ENCODE data around the gene PVALEF. TPM values are rescaled to one million over a fixed set of nuclear protein-coding genes. Genes with fewer than 3 reads are reported as not detected.

The PVALEF gene
- total RNA-seq, 1 donor from 2014 or later, result not detected

DNA sequence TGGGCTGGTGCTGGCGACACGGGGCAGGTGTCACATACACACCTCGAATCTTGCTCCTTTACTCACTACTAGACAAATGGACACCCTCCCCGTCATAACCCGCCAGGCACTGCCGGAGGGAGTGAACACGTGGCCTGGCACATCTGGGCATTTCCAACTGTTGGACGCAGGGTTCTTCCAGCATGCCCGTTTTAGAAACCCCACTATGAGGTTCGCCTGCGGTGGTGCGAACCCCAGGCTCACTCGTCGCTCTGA, 64.3 kb downstream of the PVALEF start:
- H3K4me1 Mint-ChIP-seq (ENCODE audit: unreplicated experiment), result no peaks in the 10 kb centered on the region
- H3K27ac Mint-ChIP-seq (ENCODE audit: unreplicated experiment), result no peak overlapping the region

DNA sequence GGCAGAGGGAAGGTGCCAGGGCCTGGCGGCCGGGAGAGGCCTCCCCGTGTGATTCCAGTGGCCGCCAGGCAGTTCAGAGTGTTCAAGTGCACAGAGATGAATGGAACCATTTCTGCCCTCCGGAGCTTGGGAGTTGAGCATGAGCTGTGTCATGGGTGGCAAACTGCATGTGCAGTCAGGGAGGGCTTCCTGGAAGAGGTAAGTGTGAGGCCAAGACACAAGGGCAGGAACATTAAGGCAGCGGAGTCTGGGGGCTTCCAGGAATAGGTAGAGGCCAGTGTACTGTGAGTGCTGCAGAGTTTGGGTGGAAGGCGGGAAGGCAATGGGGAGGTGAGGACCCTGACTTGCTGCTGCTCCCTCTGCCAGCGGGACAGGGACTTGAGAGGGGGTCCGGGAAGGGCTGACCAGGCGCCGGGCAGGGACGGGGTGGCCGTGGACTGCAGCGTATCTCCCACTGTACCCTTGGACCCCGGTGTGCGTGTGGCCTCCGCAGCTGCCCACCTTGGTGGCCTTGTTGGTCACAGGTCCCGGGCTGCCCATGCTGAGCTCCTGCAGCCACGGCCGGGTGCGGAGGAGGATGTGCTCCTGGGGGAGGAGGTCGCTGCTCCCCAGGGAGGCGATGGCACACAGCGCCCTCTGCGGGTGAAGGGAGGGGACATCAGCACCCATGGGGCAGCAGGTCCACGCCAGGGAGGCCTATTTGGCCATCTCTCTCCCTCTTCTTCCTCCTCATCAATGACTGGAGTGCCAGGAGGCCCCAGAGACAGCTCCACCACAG, 64.9 kb downstream of the PVALEF start:
- Mint-ChIP-seq H3K27ac (ENCODE audit: unreplicated experiment) (no peak overlapping the region), H3K36me3 (ENCODE audit: unreplicated experiment) (peaks cover 20% of the 10 kb centered on the region), H3K27me3 (ENCODE audit: unreplicated experiment) (no peaks in the 10 kb centered on the region), H3K4me1 (ENCODE audit: unreplicated experiment) (no peaks in the 10 kb centered on the region), H3K4me3 (ENCODE audit: unreplicated experiment) (no peak overlapping the region), H3K9me3 (ENCODE audit: unreplicated experiment) (no peaks in the 10 kb centered on the region)
- no peak for DNase-seq (ENCODE audit: extremely low spot score, unreplicated experiment)
- TF ChIP-seq, protein P1, sequence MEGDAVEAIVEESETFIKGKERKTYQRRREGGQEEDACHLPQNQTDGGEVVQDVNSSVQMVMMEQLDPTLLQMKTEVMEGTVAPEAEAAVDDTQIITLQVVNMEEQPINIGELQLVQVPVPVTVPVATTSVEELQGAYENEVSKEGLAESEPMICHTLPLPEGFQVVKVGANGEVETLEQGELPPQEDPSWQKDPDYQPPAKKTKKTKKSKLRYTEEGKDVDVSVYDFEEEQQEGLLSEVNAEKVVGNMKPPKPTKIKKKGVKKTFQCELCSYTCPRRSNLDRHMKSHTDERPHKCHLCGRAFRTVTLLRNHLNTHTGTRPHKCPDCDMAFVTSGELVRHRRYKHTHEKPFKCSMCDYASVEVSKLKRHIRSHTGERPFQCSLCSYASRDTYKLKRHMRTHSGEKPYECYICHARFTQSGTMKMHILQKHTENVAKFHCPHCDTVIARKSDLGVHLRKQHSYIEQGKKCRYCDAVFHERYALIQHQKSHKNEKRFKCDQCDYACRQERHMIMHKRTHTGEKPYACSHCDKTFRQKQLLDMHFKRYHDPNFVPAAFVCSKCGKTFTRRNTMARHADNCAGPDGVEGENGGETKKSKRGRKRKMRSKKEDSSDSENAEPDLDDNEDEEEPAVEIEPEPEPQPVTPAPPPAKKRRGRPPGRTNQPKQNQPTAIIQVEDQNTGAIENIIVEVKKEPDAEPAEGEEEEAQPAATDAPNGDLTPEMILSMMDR (IDR thresholded peaks at IDR 0.05), result peak; percentile 34

More for the DNA sequence above, 64.3 kb downstream of the PVALEF start:
- H3K27me3 Mint-ChIP-seq (ENCODE audit: unreplicated experiment), result no peaks in the 10 kb centered on the region
- H3K4me3 Mint-ChIP-seq (ENCODE audit: unreplicated experiment), result no peak overlapping the region
- DNase-seq (ENCODE audit: extremely low spot score, unreplicated experiment), result no peak
- TF ChIP-seq, protein P1 (IDR thresholded peaks at IDR 0.05), result no peak
- peaks cover 20% of the 10 kb centered on the region for H3K36me3 Mint-ChIP-seq (ENCODE audit: unreplicated experiment)
- H3K9me3 Mint-ChIP-seq (ENCODE audit: unreplicated experiment), result no peaks in the 10 kb centered on the region

DNA sequence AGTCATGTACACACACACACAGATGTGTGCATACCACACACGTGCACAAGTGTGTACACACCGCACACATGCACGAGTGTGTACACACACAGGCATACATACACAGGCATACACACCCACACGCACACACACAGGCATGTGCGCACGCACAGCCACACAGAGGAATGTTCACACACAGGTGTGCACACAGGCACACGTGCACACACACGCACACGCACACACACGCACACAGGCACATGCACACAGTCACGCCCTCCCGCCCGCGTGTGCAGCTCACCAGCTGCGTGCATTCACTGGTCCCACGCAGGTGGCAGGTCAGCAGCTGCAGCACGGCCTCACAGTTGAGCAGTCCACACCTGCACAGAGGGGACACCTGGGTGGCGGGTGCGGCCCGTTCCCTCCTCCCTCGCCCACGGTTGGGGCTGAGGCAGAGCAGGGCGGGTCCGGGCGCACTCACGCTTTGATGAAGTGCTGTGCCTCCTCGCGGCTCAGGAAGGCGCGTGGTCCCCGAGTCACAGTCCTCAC, 65.9 kb downstream of the PVALEF start:
- no peak overlapping the region for H3K4me3 Mint-ChIP-seq (ENCODE audit: unreplicated experiment)
- H3K9me3 Mint-ChIP-seq (ENCODE audit: unreplicated experiment), result no peaks in the 10 kb centered on the region
- peaks cover 20% of the 10 kb centered on the region for H3K36me3 Mint-ChIP-seq (ENCODE audit: unreplicated experiment)
- H3K27ac Mint-ChIP-seq (ENCODE audit: unreplicated experiment), result no peak overlapping the region
- TF ChIP-seq, protein P1 (IDR thresholded peaks at IDR 0.05), result no peak
- H3K27me3 Mint-ChIP-seq (ENCODE audit: unreplicated experiment), result no peaks in the 10 kb centered on the region
- no peaks in the 10 kb centered on the region for H3K4me1 Mint-ChIP-seq (ENCODE audit: unreplicated experiment)
- DNase-seq (ENCODE audit: extremely low spot score, unreplicated experiment), result no peak

DNA sequence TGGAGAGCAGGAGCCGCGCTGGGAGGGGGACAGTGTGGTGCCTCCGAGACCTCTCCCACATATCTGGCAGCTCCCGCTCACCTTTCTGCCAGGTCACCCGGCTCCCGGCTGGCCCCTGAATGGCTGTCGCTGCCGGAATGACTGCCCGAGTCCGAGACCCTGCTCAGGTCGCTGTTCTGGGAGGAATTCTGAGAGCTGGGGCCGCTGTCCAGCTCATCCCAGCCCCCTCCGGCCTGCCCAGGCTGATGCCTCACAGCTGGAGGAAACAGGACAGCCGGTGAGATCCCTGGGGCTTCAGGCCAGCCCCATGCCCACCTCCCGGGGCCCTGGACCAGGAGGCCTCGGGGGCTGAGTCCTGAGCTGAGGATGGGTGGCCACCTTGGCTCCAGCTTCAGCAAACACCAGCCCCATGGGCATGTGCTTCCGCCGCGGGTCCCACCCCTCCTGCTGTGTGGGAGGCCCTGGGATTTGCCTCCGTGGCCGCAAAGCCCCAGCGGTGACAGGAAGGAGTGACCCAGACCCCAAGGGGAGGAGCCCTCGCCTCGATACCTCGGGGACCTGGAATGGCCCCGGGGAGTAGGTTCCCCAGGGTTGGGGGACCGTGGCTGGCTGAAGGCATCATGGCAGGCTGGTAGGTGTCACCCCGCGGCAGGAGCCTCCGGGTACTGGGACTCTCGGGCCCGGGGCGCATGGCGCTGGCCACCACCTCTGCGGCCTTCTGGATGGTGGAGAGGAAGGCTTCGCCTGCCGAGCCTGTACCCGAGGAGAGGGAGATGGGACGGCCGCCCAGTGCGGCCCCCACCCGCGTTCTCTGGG, 66.7 kb downstream of the PVALEF start:
- H3K4me3 Mint-ChIP-seq (ENCODE audit: unreplicated experiment), result no peak overlapping the region
- H3K36me3 Mint-ChIP-seq (ENCODE audit: unreplicated experiment), result peaks cover 20% of the 10 kb centered on the region
- DNase-seq (ENCODE audit: extremely low spot score, unreplicated experiment), result no peak
- no peaks in the 10 kb centered on the region for H3K9me3 Mint-ChIP-seq (ENCODE audit: unreplicated experiment)
- no peak overlapping the region for H3K27ac Mint-ChIP-seq (ENCODE audit: unreplicated experiment)
- TF ChIP-seq, protein P1 (IDR thresholded peaks at IDR 0.05), result no peak
- H3K27me3 Mint-ChIP-seq (ENCODE audit: unreplicated experiment), result no peaks in the 10 kb centered on the region
- H3K4me1 Mint-ChIP-seq (ENCODE audit: unreplicated experiment), result peaks cover under 1% of the 10 kb centered on the region

Small RNAs within 50 kb of the gene (microRNA-seq; reads per million reads assigned to microRNA genes)
- not detected for gene MIR1250 (ENCODE audit: unreplicated experiment)
- gene MIR3065 (ENCODE audit: unreplicated experiment), result not detected
- not detected for gene MIR338 (ENCODE audit: unreplicated experiment)
- not detected for gene MIR657 (ENCODE audit: unreplicated experiment)

Other genes with a start within 250 kb of the PVALEF start
- gene CHMP6, start 173.7 kb upstream of the PVALEF start, total RNA-seq, result 31.1 and 35.9 TPM in 2 replicates
- 24.4 and 29.0 TPM in 2 replicates for gene BAIAP2, start 130.4 kb upstream of the PVALEF start, total RNA-seq
- 0.37 TPM in 1 of 2 replicates, not detected in the other for gene AATK, start 714 bp downstream of the PVALEF start, total RNA-seq
- gene CEP131, start 57.5 kb downstream of the PVALEF start, total RNA-seq, result 12.2 and 13.8 TPM in 2 replicates
- gene TEPSIN, start 73.5 kb downstream of the PVALEF start, total RNA-seq, result 39.2 and 42.3 TPM in 2 replicates
- 38.9 and 42.4 TPM in 2 replicates for gene NDUFAF8, start 73.8 kb downstream of the PVALEF start, total RNA-seq
- 120 TPM in 2 replicates for gene SLC38A10, start 129.8 kb downstream of the PVALEF start, total RNA-seq
- gene BAHCC1, start 229.9 kb downstream of the PVALEF start, total RNA-seq, result 55.7 and 57.0 TPM in 2 replicates

All from osteocyte (in vitro differentiated cells).